Activated CD8-positive, alpha-beta T cell treated with anti-CD3 and anti-CD28 coated beads, Interleukin-2, amount 10 ng/mL, durations not matched to agents 7 days and 5 days (primary cell): ENCODE measurements around the gene KRT74. TPM values are rescaled to one million over a fixed set of nuclear protein-coding genes. Genes with fewer than 3 reads are reported as not detected.

Experiments
- ATAC-seq: fragments of 150-1000 bp; cut with Tn5 transposase; one replicate; pipeline ENCODE4 v1.10.0; 2021; ENCODE audit warnings: moderate library complexity
- CTCF ChIA-PET: fragments of 350-600 bp; sonication (Branson Sonifier 250); formaldehyde crosslinking; loops from one replicate; lab custom pipeline; 2021; ENCODE audit warnings: antibody characterized with exemption; lab: Charles Lee
- POLR2A ChIA-PET: fragments of 350-600 bp; sonication (Branson Sonifier 250); formaldehyde crosslinking; loops from one replicate; lab custom pipeline; 2021; ENCODE audit warnings: antibody characterized with exemption; lab: Charles Lee
- DNase-seq: peaks from one replicate; pipeline ENCODE4 v3.0.0-alpha.2; 2020
- H3K27ac Mint-ChIP-seq: one replicate; pipeline ENCODE4 v1.8.0; 2021; ENCODE audit warnings: mild to moderate bottlenecking, mixed read lengths
- H3K27me3 Mint-ChIP-seq: one replicate; pipeline ENCODE4 v1.8.0; 2021; ENCODE audit warnings: low read depth, mixed read lengths
- H3K36me3 Mint-ChIP-seq: one replicate; pipeline ENCODE4 v1.8.0; 2021; ENCODE audit warnings: low read depth, mixed read lengths
- H3K4me1 Mint-ChIP-seq: one replicate; pipeline ENCODE4 v1.8.0; 2021; ENCODE audit warnings: low read depth, mixed read lengths
- H3K4me3 Mint-ChIP-seq: one replicate; pipeline ENCODE4 v1.8.0; 2021; ENCODE audit warnings: mild to moderate bottlenecking, mixed read lengths
- H3K9me3 Mint-ChIP-seq: one replicate; pipeline ENCODE4 v1.8.0; 2022; ENCODE audit warnings: mixed read lengths; ENCODE audit not compliant: insufficient read depth
- total RNA-seq, 2 experiments: library from RNA; stranded (reverse); gene quantifications; one replicate each; pipeline ENCODE4 v1.2.3, GENCODE V29; 2021

The KRT74 gene
- total RNA-seq, 2 experiments from 2014 or later, result not detected

DNA sequence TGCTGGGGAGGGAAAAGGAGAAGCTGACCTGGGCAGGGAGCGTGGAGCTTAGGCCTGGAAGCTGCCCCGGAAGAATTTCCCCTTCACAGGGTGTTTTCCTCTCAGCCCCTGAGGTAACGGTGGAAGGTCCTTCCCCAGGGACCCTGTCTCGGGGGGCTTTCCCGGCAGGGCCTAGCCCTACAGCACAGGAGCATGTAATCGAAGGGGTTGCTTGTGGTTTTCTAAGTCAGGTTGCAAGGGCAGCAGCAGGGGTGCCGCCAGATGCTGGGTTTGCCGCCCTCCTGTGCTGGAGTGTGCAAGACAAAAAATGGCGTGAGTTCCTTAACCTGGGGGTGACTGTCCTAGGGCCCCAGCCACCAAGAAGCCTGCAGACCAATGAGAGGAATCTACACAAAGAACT lies 1.6 kb upstream of the KRT74 start:
- no peak overlapping the region for H3K4me3 Mint-ChIP-seq
- H3K27me3 Mint-ChIP-seq, result peaks cover 12% of the 10 kb centered on the region
- ChIA-PET CTCF (interaction anchor here (2.1 to 20.3 kb wide), 2 partner anchors 10 to 300 kb away, joined by 7 to 736 read pairs; no protein-coding TSS in a partner anchor), POLR2A (interaction anchor here (1.1 kb wide), 1 partner anchor 168 kb away, joined by 3 read pairs; no protein-coding TSS in a partner anchor)
- no peak for ATAC-seq
- peaks cover 6% of the 10 kb centered on the region for H3K4me1 Mint-ChIP-seq
- H3K27ac Mint-ChIP-seq, result no peak overlapping the region
- no peaks in the 10 kb centered on the region for H3K9me3 Mint-ChIP-seq
- no peak for DNase-seq
- no peaks in the 10 kb centered on the region for H3K36me3 Mint-ChIP-seq

DNA sequence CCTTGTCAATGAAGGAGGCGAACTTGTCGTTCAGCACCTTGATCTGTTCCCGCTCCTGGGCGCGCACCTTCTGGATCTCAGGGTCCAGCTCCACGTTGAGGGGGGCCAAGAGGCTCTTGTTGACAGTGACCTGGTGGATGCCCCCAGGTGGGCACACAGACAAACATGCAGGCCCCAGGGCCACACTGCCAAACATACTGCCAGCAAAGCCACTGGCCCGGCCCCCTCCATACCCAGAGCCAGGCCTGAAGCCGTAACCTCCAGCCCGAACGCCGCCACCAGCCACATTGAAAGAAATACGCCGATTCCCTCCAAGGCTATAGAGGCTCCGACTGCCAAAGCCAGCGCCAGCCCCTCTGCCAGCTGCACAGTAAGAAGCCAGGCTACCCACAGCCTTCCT lies 337 bp downstream of the KRT74 start:
- CTCF ChIA-PET, result interaction anchor here (1.0 to 20.3 kb wide), 3 partner anchors 10 to 302 kb away, joined by 5 to 736 read pairs (median 7); no protein-coding TSS in a partner anchor
- no peak for DNase-seq
- no peak overlapping the region for H3K27ac Mint-ChIP-seq
- no peak overlapping the region for H3K4me3 Mint-ChIP-seq
- ATAC-seq, result no peak
- H3K4me1 Mint-ChIP-seq, result peaks cover 6% of the 10 kb centered on the region
- no peaks in the 10 kb centered on the region for H3K9me3 Mint-ChIP-seq
- POLR2A ChIA-PET, result no interaction called here
- H3K36me3 Mint-ChIP-seq, result no peaks in the 10 kb centered on the region
- peaks cover 14% of the 10 kb centered on the region for H3K27me3 Mint-ChIP-seq

DNA sequence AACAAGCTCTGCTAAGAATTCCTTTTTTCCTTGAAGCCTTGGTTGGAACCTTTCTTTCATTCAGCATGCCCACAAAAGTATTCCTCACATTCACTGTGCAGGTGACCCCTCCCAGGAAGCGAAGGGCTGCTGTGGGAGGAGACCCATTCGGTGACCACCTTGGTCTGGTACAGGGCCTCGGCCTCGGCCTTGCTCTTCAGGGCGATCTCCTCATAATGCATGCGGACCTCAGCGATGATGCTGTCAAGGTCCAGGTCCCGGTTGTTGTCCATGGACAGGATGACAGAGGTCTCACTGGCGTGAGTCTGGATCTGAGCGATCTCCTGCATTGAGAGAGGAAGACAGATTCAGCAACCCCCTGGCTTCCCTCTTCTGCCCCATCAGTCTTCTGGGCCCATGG lies 3.1 kb downstream of the KRT74 start:
- Mint-ChIP-seq H3K27me3 (peaks cover 14% of the 10 kb centered on the region), H3K36me3 (no peaks in the 10 kb centered on the region), H3K4me3 (no peak overlapping the region), H3K4me1 (peaks cover 6% of the 10 kb centered on the region), H3K9me3 (no peaks in the 10 kb centered on the region), H3K27ac (no peak overlapping the region)
- DNase-seq (no peak), ATAC-seq (no peak)
- CTCF ChIA-PET, result no interaction called here
- POLR2A ChIA-PET, result no interaction called here

GRCh38 chr12:52568111-52568510 lies 5.5 kb downstream of the KRT74 start:
- no peak for ATAC-seq

GRCh38 chr12:52566847-52567291 lies 6.8 kb downstream of the KRT74 start:
- no peaks in the 10 kb centered on the region for H3K9me3 Mint-ChIP-seq
- ChIA-PET POLR2A (no interaction called here), CTCF (interaction anchor here (0.6 to 1.5 kb wide), 4 partner anchors 195 to 318 kb away, joined by 3 to 5 read pairs (median 4); no protein-coding TSS in a partner anchor)
- DNase-seq (no peak), ATAC-seq (peak; percentile 49)
- H3K36me3 Mint-ChIP-seq, result no peaks in the 10 kb centered on the region
- peaks cover 20% of the 10 kb centered on the region for H3K27me3 Mint-ChIP-seq
- no peak overlapping the region for H3K4me3 Mint-ChIP-seq
- H3K27ac Mint-ChIP-seq, result no peak overlapping the region
- no peaks in the 10 kb centered on the region for H3K4me1 Mint-ChIP-seq

More at GRCh38 chr12:52568111-52568510, 5.5 kb downstream of the KRT74 start:
- Mint-ChIP-seq H3K4me3 (no peak overlapping the region), H3K36me3 (no peaks in the 10 kb centered on the region), H3K4me1 (peaks cover 3% of the 10 kb centered on the region), H3K9me3 (no peaks in the 10 kb centered on the region), H3K27me3 (peaks cover 25% of the 10 kb centered on the region), H3K27ac (no peak overlapping the region)
- ChIA-PET CTCF (interaction anchor here (0.9 kb wide), 1 partner anchor 312 kb away, joined by 3 read pairs; no protein-coding TSS in a partner anchor), POLR2A (no interaction called here)
- no peak for DNase-seq

GRCh38 chr12:52564582-52564981 lies 9.1 kb downstream of the KRT74 start:
- POLR2A ChIA-PET, result no interaction called here
- Mint-ChIP-seq H3K4me3 (no peak overlapping the region), H3K9me3 (no peaks in the 10 kb centered on the region), H3K27ac (no peak overlapping the region), H3K4me1 (no peaks in the 10 kb centered on the region), H3K27me3 (peaks cover 21% of the 10 kb centered on the region), H3K36me3 (no peaks in the 10 kb centered on the region)
- CTCF ChIA-PET, result no interaction called here
- DNase-seq, result no peak
- ATAC-seq, result no peak

GRCh38 chr12:52561880-52562449 lies 11.7 kb downstream of the KRT74 start:
- no peaks in the 10 kb centered on the region for H3K36me3 Mint-ChIP-seq
- peaks cover 27% of the 10 kb centered on the region for H3K27me3 Mint-ChIP-seq
- no peaks in the 10 kb centered on the region for H3K4me1 Mint-ChIP-seq
- no peak overlapping the region for H3K27ac Mint-ChIP-seq
- ATAC-seq (no peak), DNase-seq (no peak)
- ChIA-PET CTCF (interaction anchor here (0.6 to 1.0 kb wide), 3 partner anchors 101 to 323 kb away, joined by 3 read pairs; no protein-coding TSS in a partner anchor), POLR2A (interaction anchor here (0.5 kb wide), 1 partner anchor 399 kb away, joined by 3 read pairs; no protein-coding TSS in a partner anchor)
- H3K4me3 Mint-ChIP-seq, result no peak overlapping the region
- no peaks in the 10 kb centered on the region for H3K9me3 Mint-ChIP-seq

- POLR2A ChIA-PET, result no interaction called here
Measured at GRCh38 chr12:52559979-52560378, 13.7 kb downstream of the KRT74 start.

GRCh38 chr12:52558781-52559445 lies 14.7 kb downstream of the KRT74 start:
- no peak for DNase-seq
- no peak for ATAC-seq
- Mint-ChIP-seq H3K9me3 (no peaks in the 10 kb centered on the region), H3K4me3 (no peak overlapping the region), H3K27me3 (peaks cover 25% of the 10 kb centered on the region), H3K36me3 (no peaks in the 10 kb centered on the region), H3K27ac (no peak overlapping the region), H3K4me1 (no peaks in the 10 kb centered on the region)
- POLR2A ChIA-PET, result no interaction called here
- CTCF ChIA-PET, result no interaction called here

More at GRCh38 chr12:52559979-52560378, 13.7 kb downstream of the KRT74 start:
- Mint-ChIP-seq H3K27ac (no peak overlapping the region), H3K9me3 (no peaks in the 10 kb centered on the region), H3K4me3 (no peak overlapping the region), H3K27me3 (peaks cover 28% of the 10 kb centered on the region), H3K4me1 (no peaks in the 10 kb centered on the region), H3K36me3 (no peaks in the 10 kb centered on the region)
- ATAC-seq (no peak), DNase-seq (no peak)
- CTCF ChIA-PET, result interaction anchor here (1.5 kb wide), 1 partner anchor 320 kb away, joined by 4 read pairs; no protein-coding TSS in a partner anchor

DNA sequence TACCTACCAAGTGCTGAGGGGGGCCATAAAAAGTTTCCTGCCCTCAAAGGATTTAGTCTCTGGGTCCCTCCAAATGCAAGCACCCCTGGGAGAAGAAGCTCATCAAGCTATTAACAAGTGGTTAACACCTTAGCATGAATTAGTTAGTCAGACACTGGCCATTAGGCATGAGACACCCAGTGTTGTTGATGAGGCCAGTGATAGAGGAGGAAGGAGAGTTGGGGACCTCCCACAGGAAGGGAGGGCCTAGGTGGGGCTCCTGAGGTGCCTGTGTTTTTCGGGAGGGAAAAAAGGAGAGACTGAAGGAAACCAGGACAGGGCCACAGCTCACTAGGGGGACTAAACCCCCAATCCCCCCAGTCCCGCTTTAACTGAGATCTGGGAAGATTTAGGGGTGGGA lies 16.2 kb downstream of the KRT74 start:
- CTCF ChIA-PET, result interaction anchor here (1.7 kb wide), 1 partner anchor 323 kb away, joined by 4 read pairs; no protein-coding TSS in a partner anchor
- no peak for ATAC-seq

DNA sequence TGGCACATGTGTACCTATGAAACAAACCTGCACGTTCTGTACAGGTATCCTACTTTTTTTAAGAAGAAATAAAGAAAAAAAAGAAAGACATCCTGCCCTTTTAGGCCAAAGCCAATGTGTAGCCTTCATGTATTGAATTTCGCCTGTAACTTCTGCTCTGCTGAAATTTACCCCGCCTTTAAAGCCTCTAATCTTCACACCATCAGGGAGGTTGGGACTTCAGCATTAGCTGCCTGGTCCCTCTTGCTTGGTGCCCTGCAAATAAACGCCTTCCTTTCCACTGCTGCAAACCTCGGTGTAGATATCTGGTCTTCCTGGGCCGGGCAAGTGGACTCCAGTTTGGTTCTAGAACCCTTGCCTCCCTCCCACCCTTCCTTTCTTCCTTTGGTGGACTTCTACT lies 18.1 kb downstream of the KRT74 start:
- CTCF ChIA-PET, result interaction anchor here (1.4 kb wide), 1 partner anchor 315 kb away, joined by 3 read pairs; no protein-coding TSS in a partner anchor
- Mint-ChIP-seq H3K27ac (no peak overlapping the region), H3K4me1 (no peaks in the 10 kb centered on the region), H3K36me3 (no peaks in the 10 kb centered on the region), H3K4me3 (no peak overlapping the region), H3K9me3 (no peaks in the 10 kb centered on the region), H3K27me3 (peaks cover 30% of the 10 kb centered on the region)
- no peak for DNase-seq
- ATAC-seq, result no peak
- POLR2A ChIA-PET, result no interaction called here

More for the DNA sequence above, 16.2 kb downstream of the KRT74 start:
- H3K4me3 Mint-ChIP-seq, result no peak overlapping the region
- POLR2A ChIA-PET, result interaction anchor here (0.6 kb wide), 1 partner anchor 93 kb away, joined by 3 read pairs; no protein-coding TSS in a partner anchor
- H3K4me1 Mint-ChIP-seq, result no peaks in the 10 kb centered on the region
- no peaks in the 10 kb centered on the region for H3K36me3 Mint-ChIP-seq
- no peak for DNase-seq
- H3K27me3 Mint-ChIP-seq, result peaks cover 29% of the 10 kb centered on the region
- H3K9me3 Mint-ChIP-seq, result no peaks in the 10 kb centered on the region
- no peak overlapping the region for H3K27ac Mint-ChIP-seq
